HG03457 (cell line): ENCODE data around the gene RALGDS.

Experiments
- ATAC-seq: cut with Tn5 transposase; IDR thresholded peaks from one replicate; pipeline ENCODE4 v1.9.1; 2021; ENCODE audit warnings: moderate number of reproducible peaks; ENCODE audit not compliant: unreplicated experiment

RALGDS gene

DNA sequence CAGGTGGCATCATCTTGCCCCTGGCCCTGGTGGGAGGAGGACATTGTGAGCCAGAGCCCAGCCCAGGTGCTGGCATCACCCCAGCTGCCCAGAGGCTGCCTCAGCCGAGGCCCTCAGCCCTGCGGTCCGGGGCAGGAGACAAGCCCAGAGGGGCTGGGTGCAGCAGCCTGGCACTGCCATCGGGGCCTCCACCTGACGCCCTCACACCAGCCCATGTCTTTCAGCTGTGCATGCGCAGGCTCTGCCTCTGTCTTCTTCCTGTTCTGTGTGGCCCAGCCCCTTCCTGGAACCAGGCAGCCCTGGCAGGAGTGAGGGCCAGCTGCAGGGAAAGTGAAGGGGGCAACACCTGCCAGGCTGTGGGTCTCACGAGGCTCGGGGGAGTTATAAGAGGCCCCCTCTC lies 64.0 kb downstream of the RALGDS start:
- no peak for ATAC-seq

DNA sequence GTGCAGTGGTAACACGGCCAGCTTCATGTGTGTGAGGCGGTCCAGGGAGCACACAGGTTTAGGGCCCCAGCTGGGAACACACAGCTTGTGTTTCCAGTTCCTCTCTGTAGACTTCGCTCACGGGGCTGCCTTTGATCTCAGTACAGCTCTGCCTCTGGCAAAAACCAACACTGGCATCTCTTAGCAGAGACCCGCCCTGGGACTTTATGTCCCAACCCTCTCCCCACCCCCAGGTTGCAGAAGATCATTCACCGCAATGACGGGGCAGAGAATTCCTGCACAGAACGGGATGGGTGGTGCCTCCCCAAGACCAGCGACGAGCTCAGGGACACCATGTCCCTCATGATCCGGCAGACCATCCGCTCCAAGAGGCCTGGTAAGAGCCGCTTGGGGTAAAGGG lies 64.5 kb downstream of the RALGDS start:
- no peak for ATAC-seq

DNA sequence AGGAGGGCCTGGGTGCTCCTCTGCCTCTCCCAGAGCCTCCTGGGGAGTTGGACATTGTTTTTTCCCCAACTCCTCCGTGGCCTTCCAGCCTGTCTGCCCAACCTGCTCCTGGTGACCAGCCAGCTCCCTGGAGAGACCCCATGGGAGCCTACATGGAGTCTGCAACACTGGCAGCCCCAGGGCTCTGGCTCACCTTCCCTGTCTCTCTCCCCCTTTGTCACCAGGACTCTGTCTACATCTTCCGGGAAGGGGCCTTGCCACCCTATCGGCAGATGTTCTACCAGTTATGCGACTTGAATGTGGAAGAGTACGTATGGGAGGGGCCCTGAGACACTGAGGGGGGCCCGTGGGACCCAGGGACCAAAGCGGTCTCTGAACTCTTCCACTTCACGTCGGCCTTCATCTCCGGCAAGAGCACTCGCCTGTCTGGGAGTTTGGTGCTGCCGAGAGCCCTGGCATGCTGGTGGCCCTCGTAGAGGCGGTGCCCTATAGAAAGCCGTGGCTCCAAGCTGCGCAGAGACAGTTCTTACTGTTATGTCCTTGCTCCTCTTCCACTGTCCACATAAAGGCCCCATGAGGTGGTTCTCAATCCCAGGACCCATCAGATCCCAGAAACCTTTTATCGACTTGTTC lies 65.1 kb downstream of the RALGDS start:
- ATAC-seq, result no peak

DNA sequence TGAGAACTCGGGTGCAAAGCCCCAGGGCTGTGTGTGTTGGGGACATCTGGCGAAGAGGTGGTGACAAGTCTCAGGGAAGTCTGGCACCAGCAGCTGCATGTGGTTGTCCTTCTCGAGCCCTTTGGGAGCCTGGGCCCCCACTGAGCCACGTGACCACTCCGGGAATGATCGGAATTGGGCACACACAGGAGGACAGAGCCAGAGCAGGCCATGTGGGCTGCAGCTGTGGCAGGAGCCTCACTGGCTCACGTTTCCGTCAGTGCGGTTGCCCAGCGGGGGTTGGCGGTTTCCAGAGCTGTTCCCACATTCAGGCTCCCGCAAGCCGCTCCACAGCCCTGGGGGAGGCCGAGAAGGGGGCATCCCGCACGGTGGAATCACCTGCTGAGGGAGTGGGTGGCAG lies 66.1 kb downstream of the RALGDS start:
- no peak for ATAC-seq

DNA sequence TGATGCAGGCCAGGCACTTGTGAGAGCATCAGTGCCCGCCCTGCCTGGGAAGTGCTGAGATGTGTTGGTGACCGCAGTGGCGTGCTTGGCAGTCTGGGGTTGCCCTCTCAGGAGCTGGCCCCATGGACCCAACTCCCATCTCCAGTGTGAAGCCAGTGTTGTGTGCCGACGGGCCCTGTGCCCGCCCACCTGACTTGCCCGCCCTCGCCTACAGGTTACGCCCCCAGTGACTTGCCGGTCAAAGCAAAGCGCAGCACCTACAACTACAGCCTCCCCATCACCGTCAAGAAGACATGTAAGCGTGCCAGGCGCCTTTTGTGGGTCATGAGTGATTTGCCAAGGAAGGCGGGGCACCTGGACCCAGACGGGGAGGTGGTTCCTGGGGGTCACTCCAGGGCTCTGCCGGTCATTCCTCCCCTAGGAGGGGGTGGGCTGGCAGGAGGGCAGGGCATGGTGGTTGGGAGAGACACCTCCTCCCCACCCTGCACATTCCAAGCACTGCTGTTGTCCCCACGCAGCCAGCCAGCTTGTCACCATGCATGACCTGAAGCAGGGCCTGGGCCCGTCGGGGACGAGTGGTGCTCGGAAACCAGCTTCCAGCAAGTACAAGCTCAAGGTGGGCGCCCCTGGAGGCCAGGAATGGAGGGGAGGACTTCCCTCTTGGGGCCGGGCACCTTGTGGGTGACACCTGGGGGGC lies 66.7 kb downstream of the RALGDS start:
- ATAC-seq, result no peak

DNA sequence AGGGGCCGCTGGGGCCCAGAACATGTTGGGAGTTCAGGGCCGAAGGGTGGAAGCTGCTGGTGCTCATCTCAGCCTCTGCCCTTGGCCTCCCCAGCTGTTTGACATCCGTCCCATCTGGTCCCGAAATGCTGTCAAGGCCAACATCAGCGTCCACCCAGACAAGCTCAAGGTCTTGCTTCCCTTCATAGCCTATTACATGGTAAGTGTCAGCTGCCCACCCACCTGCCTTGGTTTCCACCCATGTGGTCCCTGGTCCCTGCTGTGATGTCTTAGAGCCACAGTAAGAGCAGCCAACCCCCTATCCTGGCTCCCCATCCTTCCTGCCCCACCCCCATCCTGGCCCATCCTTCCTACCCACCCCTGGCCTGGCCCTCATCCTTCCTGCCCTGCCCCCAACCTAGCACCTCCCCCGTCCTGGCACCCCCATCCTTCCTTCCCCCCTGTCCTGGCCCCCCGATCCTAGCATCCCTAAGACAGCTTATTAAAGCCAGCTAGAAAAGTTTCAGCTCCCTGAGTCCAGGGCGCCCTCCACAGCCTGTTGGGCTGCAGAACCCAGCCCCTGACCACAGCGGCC lies 69.0 kb downstream of the RALGDS start:
- no peak for ATAC-seq

DNA sequence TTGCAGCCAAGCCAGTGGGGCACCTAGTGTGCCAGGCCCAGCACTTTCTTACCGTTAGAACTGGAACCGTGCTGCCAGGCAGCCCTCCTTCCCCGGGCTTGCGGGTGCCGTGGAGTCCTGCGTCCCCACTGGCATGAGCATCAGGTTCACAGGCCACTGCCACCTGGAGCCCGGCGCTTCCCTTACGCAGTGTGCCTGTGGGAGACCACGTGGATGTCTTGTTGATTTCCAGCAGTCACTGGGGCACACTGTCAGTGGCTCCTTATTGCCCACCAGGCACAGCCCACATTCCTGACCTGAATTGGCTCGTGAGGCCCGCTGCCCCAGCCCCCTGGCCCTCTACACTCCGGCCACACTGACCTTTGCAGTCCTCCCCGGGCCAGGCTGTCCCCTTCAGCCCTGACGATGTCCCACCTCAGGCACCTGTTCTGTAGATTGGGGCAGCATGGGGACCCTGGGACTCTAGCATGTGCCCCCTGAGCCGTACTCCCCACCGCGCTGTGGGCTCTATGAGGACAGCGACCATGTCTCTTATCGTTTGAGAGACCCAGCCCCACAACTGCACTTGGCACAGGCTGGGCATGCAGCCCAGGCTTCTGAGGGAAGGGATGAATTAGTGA lies 69.6 kb downstream of the RALGDS start:
- ATAC-seq, result no peak

DNA sequence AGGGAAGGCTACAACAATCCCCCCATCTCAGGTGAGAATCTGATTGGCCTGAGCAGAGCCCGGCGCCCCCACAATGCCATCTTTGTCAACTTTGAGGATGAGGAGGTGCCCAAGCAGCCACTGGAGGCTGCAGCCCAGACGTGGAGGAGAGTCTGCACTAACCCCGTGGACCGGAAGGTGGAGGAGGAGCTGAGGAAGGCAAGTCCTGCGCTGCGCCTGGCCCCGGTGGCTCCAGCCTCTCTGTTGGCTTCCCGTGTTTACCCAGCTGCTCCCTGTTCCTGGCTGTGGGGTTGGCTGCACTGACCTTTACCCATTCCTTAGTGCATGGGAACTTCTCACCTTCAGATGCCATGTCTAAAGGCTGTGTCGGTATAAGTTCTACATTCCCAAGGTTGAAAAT lies 70.3 kb downstream of the RALGDS start:
- ATAC-seq, result no peak

DNA sequence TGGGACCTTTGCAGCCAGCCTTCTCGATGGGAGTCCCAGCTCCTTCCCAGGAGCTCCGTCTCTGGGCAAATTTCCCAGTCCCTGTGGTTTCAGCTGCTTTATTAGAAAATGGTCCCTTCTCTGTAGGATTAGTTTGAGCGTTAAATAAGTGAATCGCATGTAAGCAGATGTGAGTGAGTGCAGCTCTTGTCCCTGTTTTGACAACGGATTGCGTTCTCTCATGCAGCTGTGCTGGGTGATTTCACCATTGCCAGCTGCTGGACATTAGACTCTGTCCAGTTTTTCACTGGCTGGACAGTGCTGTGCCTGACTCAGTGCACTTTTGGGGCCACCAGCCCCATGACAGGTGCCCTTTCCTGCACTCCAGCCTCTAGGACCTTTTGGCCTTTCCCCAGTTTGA lies 70.9 kb downstream of the RALGDS start:
- ATAC-seq, result no peak

DNA sequence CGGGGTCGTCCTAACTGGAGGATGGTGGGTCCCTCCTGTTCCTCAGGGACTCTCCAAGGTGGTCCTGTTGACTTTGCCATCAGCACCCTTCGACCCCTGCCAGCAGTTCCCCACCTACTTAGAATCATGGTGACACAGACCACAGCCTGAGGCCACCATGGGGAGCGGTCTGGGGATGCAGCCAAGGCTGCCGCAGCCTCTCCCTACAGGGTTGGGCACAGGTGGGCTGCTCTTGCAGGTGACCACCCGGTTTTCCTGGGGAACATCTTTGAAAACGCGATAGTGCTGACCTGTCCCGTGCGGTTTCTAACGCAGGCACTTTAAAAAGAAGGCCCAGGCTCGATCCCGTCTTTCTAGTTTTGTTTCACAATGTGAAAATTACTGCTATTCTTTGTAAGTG lies 72.0 kb downstream of the RALGDS start:
- ATAC-seq, result no peak

DNA sequence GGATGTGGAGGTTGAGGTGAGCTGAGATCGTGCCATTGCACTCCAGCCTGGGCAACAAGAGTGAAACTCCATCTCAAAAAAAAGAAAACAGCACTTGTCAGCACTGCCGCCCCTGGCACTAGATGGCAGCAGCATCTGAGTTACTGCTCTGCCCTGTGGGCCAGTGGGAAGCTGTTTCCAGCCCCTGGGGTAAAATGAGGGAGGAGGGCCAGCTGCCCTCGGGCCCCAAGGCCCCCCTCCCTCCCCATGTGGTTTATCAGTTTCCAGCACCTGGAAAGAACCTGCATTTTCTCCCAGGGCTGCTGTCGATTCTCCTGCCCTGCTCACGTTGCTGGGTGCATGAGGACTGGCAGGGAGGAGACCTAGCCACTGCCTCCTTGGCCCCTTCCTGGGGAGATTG lies 72.4 kb downstream of the RALGDS start:
- ATAC-seq, result no peak
